Retinal pigment epithelial cell (primary cell): Measurements from ENCODE around the gene PDE3A.

Source experiments
- DNase-seq: peaks from one replicate; pipeline ENCODE4 v3.0.0-alpha.2; 2010; ENCODE audit warnings: low read depth
- H3K4me3 ChIP-seq: 2 replicates; pipeline ENCODE4 v1.5.1; 2011; ENCODE audit warnings: mild to moderate bottlenecking, low read length, control low read depth, moderate library complexity
- CTCF ChIP-seq: conservative IDR thresholded peaks from 2 replicates; pipeline ENCODE4 v1.5.1; 2011; ENCODE audit warnings: low read depth, low read length, control low read depth, inconsistent platforms

Gene PDE3A

GRCh38 chr12:20421421-20421820, 53.1 kb downstream of the PDE3A start:
- no peak for DNase-seq

GRCh38 chr12:20423557-20423956, 55.2 kb downstream of the PDE3A start:
- H3K4me3 ChIP-seq: no peak overlapping the region
- DNase-seq: no peak
- TF ChIP-seq CTCF: peak; percentile 16

More at GRCh38 chr12:20421421-20421820, 53.1 kb downstream of the PDE3A start:
- no peak for TF ChIP-seq CTCF
- no peak overlapping the region for H3K4me3 ChIP-seq

DNA sequence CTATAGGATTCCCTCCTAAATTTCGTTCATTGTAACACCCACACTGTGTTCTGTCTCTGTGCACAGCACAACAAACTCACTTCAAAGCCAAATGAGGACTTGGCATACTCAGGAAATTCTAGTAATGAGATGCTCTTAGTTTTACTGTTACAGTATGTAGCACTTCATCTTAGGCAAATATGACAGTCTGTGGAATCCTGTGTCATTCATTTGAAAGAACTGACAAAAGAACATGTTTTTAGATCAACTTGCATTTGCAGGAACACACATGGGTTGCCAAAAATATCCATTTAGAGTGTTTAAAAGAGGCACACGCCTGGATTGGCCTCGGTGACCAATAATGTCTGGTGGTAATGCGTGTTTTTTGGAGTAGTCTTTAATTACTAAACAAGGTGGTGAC, 56.5 kb downstream of the PDE3A start:
- no peak for TF ChIP-seq CTCF
- DNase-seq: no peak
- no peak overlapping the region for H3K4me3 ChIP-seq

DNA sequence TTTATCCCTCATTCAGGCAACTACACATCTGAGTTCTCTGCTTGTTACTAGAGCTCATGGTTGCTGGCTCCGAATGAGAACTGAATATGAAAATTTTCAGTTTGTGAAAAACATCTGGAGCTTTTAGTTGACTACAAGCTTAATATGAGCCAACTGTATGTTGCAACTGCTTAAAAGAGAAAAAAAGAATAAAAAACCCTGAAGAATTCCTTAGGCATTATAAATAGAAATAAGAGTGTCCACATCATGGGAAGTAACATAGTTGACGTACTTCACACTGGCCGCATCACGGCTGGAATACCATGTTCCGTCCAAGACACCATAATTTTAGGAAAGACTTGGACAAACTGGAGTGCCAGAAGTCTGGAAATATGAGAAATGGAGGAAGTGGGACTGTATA, 57.9 kb downstream of the PDE3A start:
- DNase-seq: no peak
- no peak for TF ChIP-seq CTCF
- H3K4me3 ChIP-seq: no peak overlapping the region

DNA sequence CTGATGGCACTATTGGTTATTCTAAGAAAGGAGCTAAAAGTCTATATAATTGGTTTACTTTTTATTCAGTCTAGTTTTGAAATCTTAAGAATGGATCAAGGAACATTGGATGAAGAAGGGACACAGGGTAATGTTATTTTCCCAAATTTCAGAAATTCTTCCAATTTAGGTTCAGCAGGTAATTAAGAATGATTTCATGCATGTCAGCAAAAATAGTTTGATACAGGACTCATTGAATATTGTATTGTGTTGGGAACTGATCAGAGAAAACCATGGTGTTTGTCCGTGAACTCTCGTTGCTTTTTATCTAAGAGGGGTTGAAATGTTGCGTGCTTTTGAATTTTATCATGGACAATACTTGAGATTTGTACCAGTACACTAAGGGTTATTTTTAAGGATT, 58.6 kb downstream of the PDE3A start:
- TF ChIP-seq CTCF: no peak
- no peak overlapping the region for H3K4me3 ChIP-seq
- no peak for DNase-seq

DNA sequence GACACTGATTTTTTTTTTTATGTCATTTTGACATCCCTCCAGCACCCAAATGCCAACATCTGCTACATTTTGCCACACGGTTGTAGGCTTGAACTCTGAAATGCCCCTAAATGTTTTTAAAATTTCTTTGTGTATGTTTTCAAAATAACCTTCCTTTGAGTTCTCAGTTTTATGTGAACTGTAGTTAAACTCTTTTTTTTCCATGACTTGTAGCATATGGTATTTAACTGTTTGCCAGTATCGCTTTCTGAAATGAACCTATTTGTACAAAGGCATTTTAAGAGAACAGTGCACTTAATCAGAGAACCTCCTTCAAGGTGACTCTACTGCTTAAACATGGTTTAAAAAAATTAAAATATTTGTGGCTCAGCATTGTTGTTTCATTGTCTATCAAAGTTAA, 61.5 kb downstream of the PDE3A start:
- H3K4me3 ChIP-seq: no peak overlapping the region
- no peak for DNase-seq
- TF ChIP-seq CTCF: no peak

- DNase-seq: no peak
- no peak overlapping the region for H3K4me3 ChIP-seq
- no peak for TF ChIP-seq CTCF
These were observed 64.0 kb downstream of the PDE3A start for GRCh38 chr12:20432290-20432689.
